Forelimb muscle (tissue), 1 donor: ENCODE results near the gene URB1. TPM values are rescaled to one million over a fixed set of nuclear protein-coding genes. Genes with fewer than 3 reads are reported as not detected.

Experiments
- DNase-seq: peaks from one replicate; pipeline ENCODE4 v3.0.0-alpha.2; 2013; ENCODE audit warnings: low read depth
- polyA plus RNA-seq: library from polyadenylated mRNA; unstranded; fragments of 120-200 nt; gene quantifications from one replicate; pipeline ENCODE4 v1.2.1, GENCODE V29; 2013; ENCODE audit not compliant: insufficient read length

The URB1 gene
- polyA plus RNA-seq, 1 donor = 12.4 TPM

GRCh38 chr21:32340863-32341848 lies 51.7 kb downstream of the URB1 start:
- DNase-seq = no peak

GRCh38 chr21:32338209-32338921 lies 54.4 kb downstream of the URB1 start:
- no peak for DNase-seq

GRCh38 chr21:32337206-32337605 lies 55.6 kb downstream of the URB1 start:
- DNase-seq = no peak

- no peak for DNase-seq
Observed at GRCh38 chr21:32336711-32337110, 56.1 kb downstream of the URB1 start.

GRCh38 chr21:32335601-32336575 lies 56.9 kb downstream of the URB1 start:
- DNase-seq = no peak

- no peak for DNase-seq
Observed at GRCh38 chr21:32334980-32335531, 57.8 kb downstream of the URB1 start.

- DNase-seq = no peak
Observed at GRCh38 chr21:32333953-32334673, 58.7 kb downstream of the URB1 start.

- DNase-seq = no peak
Observed at GRCh38 chr21:32332463-32332951, 60.3 kb downstream of the URB1 start.

GRCh38 chr21:32331444-32332305 lies 61.1 kb downstream of the URB1 start:
- DNase-seq = no peak

GRCh38 chr21:32330784-32331311 lies 62.0 kb downstream of the URB1 start:
- DNase-seq = no peak

GRCh38 chr21:32329776-32330175 lies 63.0 kb downstream of the URB1 start:
- DNase-seq = no peak

- DNase-seq = peak; percentile 38
Observed at GRCh38 chr21:32329331-32329730, 63.5 kb downstream of the URB1 start.

GRCh38 chr21:32328595-32328994 lies 64.2 kb downstream of the URB1 start:
- DNase-seq = peak; percentile 67

GRCh38 chr21:32325706-32326105 lies 67.1 kb downstream of the URB1 start:
- DNase-seq = no peak

- no peak for DNase-seq
Observed at GRCh38 chr21:32322676-32323075, 70.1 kb downstream of the URB1 start.

GRCh38 chr21:32322103-32322502 lies 70.7 kb downstream of the URB1 start:
- no peak for DNase-seq

GRCh38 chr21:32321480-32321879 lies 71.3 kb downstream of the URB1 start:
- DNase-seq = no peak

- DNase-seq = no peak
Observed at GRCh38 chr21:32320726-32321125, 72.1 kb downstream of the URB1 start.

GRCh38 chr21:32320059-32320458 lies 72.8 kb downstream of the URB1 start:
- no peak for DNase-seq
